Neuron (in vitro differentiated cells): ENCODE results near the gene HAT1.
"Not testable (repeated sequence)": the region's sequence is repeated elsewhere in the genome, so short reads cannot be mapped to it uniquely, and the experiment has no call there.

Experiments
- H2AFZ ChIP-seq: one replicate; pipeline ENCODE4 v1.6.1; 2013; ENCODE audit warnings: low read depth, mild to moderate bottlenecking, inconsistent platforms, low read length, moderate library complexity
- H3K27me3 ChIP-seq: one replicate; pipeline ENCODE4 v1.6.1; 2013; ENCODE audit warnings: low read length; ENCODE audit not compliant: insufficient read depth
- H3K36me3 ChIP-seq: one replicate; pipeline ENCODE4 v1.6.1; 2013; ENCODE audit warnings: low read length; ENCODE audit not compliant: insufficient read depth
- H3K4me1 ChIP-seq: one replicate; pipeline ENCODE4 v1.6.1; 2013; ENCODE audit warnings: low read length; ENCODE audit not compliant: insufficient read depth
- H3K4me3 ChIP-seq: 2 replicates; pipeline ENCODE4 v1.5.1; 2013; ENCODE audit warnings: mild to moderate bottlenecking, low read length, moderate library complexity
- H3K9me3 ChIP-seq: one replicate; pipeline ENCODE4 v1.6.1; 2013; ENCODE audit warnings: low read length

HAT1 gene

DNA sequence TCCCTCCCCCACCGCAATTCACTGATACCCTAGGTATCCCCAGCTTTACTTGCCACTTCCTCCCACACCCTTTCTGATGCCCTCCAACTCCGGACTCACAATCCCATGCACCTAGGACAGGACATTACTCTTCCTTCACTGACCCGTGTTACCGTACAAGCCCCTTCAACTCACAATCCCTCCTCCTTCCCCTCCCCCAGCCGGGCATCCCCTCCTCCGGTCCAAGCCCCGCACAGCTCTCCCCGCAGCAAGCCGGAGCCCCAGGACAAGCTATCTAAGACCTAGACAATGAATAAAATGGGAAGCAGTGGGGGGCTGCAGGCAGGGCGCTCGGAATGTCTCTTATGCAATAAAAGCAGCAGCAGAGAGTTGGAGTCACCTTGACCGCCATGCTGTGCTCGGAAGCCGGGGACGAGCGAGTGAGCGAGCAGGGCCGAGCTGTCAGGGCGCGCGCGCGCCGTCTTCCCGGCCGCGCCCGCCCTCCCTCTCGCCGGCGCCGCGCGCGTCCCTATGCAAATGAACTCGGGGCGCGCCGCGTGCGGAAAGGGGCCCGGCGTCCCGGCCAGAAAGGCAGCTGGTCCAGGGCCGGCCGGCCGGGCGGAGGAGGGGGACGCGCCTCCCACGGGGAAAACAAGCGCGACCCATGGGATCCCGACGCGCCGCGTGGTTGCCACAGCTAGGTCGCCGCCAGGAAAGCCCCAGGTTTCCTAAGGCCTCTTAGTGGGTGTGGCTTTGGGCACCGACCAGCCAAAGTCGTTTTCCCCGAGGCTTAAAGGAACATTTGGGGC is 28.2 kb upstream of the HAT1 start, which contains the start of gene SLC25A12:
Gene SLC25A12 (minus strand): TSS at position 421 of the 788 bp plus-strand sequence. CDS start 30 bp downstream, at position 391.
- H3K4me1 ChIP-seq: peaks cover 12% of the 10 kb centered on the region
- no peaks in the 10 kb centered on the region for H3K27me3 ChIP-seq
- H3K9me3 ChIP-seq: no peaks in the 10 kb centered on the region
- H3K4me3 ChIP-seq: peak within 1 kb of the TSS; percentile 75
- peak within 1 kb of the TSS; percentile 78 for H2AFZ ChIP-seq
- H3K36me3 ChIP-seq: peaks cover 6% of the 10 kb centered on the region

DNA sequence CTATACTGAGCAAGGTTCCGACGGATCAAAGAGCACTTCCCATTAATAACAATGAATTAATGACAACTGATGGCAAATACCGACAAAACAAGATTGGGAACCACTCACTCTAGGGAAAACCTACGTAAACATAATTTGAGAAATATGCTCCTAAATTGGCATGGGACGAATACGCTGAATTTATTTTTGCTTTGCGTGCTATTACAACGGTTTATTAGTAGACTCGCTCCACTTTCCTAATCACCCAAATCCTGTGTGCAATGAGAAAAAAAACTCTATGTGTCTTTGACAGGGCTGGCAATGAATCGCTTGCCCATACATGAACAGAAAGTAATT is 27.7 kb upstream of the HAT1 start:
- Histone ChIP-seq H3K27me3 (no peaks in the 10 kb centered on the region), H3K36me3 (peaks cover 6% of the 10 kb centered on the region), H3K9me3 (no peaks in the 10 kb centered on the region), H3K4me1 (peaks cover 12% of the 10 kb centered on the region), H3K4me3 (peak overlapping the region; percentile 75), H2AFZ (peak overlapping the region; percentile 78)

DNA sequence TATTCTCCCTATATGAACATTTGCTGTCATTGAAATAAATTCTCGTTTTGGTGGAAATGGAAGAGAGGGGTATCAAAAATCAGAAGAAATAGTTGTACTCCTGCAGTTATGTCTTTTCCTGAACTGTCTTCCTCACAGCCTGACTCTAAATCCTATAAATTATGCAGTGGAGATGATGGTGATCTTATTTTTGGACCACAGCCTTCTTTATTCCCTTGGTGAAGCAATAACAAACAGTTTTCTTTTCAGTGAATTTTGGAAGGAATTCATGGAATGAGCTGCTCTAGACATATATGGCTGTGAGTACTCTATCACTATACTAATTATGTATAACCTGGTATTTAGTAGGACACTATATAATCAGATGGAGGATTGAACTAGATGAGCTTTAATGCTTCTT is 26.5 kb upstream of the HAT1 start:
- Histone ChIP-seq H2AFZ (no peak overlapping the region), H3K4me1 (peaks cover 12% of the 10 kb centered on the region), H3K4me3 (no peak overlapping the region), H3K27me3 (no peaks in the 10 kb centered on the region), H3K9me3 (no peaks in the 10 kb centered on the region), H3K36me3 (peaks cover 4% of the 10 kb centered on the region)

DNA sequence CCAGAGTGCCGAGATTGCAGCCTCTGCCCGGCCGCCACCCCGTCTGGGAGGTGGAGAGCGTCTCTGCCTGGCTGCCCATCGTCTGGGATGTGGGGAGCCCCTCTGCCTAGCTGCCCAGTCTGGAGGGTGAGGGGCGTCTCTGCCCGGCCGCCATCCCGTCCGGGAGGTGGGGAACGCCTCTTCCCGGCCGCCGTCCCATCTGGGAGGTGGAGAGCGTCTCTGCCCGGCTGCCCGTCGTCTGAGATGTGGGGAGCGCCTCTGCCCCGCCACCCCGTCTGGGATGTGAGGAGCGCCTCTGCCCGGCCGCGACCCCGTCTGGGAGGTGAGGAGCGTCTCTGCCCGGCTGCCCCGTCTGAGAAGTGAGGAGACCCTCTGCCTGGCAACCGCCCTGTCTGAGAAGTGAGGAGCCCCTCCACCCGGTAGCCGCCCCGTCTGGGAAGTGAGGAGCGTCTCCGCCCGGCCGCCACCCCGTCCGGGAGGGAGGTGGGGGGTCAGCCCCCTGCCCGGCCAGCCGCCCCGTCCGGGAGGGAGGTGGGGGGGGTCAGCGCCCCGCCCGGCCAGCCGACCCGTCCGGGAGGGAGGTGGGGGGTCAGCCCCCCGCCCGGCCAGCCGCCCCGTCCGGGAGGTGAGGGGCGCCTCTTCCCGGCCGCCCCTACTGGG is 22.5 kb upstream of the HAT1 start:
- H2AFZ ChIP-seq, H3K9me3 ChIP-seq, H3K4me3 ChIP-seq, H3K4me1 ChIP-seq, H3K36me3 ChIP-seq, H3K27me3 ChIP-seq: not testable (repeated sequence)

DNA sequence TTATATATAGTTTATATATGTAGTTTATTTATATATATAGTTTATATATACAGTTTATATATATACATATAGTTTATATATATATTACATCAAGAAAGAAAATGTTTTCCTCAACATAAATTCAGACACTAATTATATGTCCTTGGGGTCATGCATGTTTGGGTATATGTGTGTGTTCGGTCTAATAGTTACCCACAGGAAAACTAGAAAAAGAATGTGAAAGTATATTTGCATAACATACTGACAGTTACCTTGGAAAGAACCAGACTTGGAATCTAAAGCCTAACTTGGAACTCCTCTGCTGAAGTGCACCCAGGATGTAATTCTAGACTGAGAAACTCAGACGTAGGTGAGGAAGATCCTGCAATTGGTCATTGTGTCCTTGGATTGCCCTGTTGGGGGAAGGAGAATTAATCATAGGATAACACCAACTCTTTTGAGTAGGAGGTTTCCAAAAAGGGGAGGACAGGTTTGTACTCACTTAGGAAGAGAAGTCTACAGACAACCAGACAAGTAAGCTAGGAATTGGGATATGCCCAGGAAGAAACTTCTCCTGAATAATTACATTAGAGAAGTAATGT is 19.3 kb upstream of the HAT1 start:
- H3K9me3 ChIP-seq: no peaks in the 10 kb centered on the region
- no peak overlapping the region for H3K4me3 ChIP-seq
- no peaks in the 10 kb centered on the region for H3K27me3 ChIP-seq
- no peaks in the 10 kb centered on the region for H3K36me3 ChIP-seq
- H3K4me1 ChIP-seq: no peaks in the 10 kb centered on the region
- H2AFZ ChIP-seq: no peak overlapping the region

DNA sequence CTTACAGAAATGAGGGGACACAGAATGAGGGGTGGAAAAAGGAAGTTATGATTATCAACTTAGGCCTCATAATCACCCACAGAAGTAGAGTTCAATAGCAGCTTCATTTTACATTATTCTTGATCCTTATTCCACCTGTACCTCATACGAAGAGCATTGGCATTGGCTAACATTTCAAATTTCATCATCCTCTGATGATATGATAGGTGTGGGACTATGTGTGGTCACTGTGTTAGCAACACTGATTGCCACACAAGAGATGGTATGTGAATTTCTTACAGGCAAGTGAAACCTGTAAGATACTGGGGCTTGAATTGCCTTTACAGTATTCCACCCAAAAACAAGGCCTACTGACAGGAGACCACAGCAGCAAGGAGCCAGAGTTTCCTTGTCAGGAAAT is 14.0 kb upstream of the HAT1 start:
- Histone ChIP-seq H3K4me3 (no peak overlapping the region), H3K36me3 (no peaks in the 10 kb centered on the region), H3K27me3 (peaks cover 3% of the 10 kb centered on the region), H2AFZ (no peak overlapping the region), H3K9me3 (no peaks in the 10 kb centered on the region), H3K4me1 (no peaks in the 10 kb centered on the region)

DNA sequence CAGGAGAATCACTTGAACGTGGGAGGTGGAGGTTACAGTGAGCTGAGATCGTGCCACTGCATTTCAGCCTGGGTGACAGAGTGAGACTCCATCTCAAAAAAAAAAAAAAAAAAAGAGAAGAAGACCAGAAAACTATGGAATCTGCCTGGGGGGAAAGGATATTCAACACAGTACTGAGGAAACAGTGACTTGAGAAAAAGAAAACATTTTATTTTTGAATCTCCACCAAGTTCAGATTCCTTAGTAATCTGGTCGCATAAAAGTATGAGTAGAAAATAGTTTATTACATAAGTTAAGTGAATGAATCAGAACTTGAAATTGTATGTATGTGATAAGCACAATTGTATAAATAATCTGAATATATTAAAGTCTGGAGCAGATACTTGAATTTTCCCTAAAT is 13.0 kb upstream of the HAT1 start:
- Histone ChIP-seq H3K9me3 (no peaks in the 10 kb centered on the region), H3K4me1 (no peaks in the 10 kb centered on the region), H3K27me3 (peaks cover 3% of the 10 kb centered on the region), H2AFZ (no peak overlapping the region), H3K36me3 (no peaks in the 10 kb centered on the region), H3K4me3 (no peak overlapping the region)

DNA sequence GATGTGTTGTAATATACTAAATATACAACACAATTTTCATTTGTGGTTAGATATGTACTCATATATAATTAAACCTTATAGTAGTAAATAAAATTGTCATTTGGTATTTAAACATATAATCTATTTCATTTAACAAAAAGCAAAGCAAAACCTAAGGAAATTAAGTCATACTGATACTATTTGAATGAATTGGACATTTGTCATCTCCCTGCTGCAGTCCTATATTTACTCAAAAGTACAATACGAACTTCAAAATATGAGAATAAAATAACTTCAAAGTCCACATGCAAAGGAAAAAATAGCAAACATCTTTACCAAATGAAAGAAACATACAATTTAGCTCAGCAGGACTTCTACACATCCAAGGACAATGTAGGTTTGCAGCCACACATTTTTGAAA is 11.8 kb upstream of the HAT1 start:
- Histone ChIP-seq H3K4me3 (no peak overlapping the region), H3K9me3 (no peaks in the 10 kb centered on the region), H3K27me3 (peaks cover 3% of the 10 kb centered on the region), H3K4me1 (no peaks in the 10 kb centered on the region), H2AFZ (no peak overlapping the region), H3K36me3 (no peaks in the 10 kb centered on the region)

DNA sequence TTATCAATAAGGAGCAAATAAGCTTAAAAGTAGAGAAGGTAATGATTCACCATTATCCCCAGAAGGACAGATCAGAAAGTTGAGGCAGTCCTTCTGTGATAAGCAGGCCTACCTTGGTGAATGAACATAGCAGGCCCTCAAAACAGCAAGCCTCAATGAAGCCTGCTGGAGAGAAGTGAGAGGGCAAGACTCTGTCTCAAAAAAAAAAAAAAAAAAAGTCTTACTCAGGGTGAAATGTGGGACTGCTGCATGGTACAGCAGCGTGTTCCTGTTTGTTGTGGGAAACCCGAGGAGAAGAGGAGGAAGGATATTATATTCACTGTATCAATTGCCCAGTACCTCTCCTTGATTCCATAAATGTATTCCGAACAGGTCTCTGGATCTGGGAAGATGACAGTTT is 8.7 kb upstream of the HAT1 start:
- no peak overlapping the region for H3K4me3 ChIP-seq
- H3K4me1 ChIP-seq: no peaks in the 10 kb centered on the region
- H3K27me3 ChIP-seq: no peaks in the 10 kb centered on the region
- no peaks in the 10 kb centered on the region for H3K36me3 ChIP-seq
- H2AFZ ChIP-seq: no peak overlapping the region
- H3K9me3 ChIP-seq: no peaks in the 10 kb centered on the region

DNA sequence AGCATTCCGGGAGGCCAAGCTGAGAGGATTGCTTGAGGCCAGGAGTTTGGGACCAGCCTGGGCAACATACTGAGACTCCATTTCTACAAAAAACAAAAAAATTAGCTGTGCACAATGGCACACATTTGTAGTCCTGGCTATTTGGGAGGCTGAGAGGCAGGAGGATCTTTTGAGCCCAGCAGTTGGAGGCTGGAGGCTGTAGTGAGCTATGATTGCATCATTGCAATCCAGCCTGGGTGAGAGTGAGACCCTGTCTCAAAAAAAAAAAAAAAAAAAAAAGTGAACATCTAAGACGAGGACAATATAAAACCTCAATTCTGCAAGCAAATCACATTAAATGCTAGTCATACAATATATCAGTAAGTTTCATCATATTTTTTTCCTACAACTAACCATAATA is 2.8 kb upstream of the HAT1 start:
- Histone ChIP-seq H3K9me3 (no peaks in the 10 kb centered on the region), H3K4me3 (no peak overlapping the region), H2AFZ (no peak overlapping the region), H3K4me1 (peaks cover 18% of the 10 kb centered on the region), H3K36me3 (peaks cover 5% of the 10 kb centered on the region), H3K27me3 (no peaks in the 10 kb centered on the region)

DNA sequence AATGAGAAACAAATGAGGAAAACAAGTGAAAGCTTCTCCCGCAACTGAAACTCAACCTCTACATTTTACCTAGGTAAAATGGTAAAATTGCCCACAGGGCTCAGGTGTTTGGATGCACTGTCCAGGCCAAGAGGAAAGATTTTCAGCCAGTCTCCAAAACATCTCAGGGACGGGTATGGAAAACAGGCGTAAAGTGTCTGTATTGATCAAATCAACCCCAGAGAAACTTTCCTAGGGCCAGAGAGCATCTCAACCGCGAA is 361 bp upstream of the HAT1 start:
- Histone ChIP-seq H3K4me1 (peaks cover 22% of the 10 kb centered on the region), H3K4me3 (peak overlapping the region; percentile 68), H3K27me3 (no peaks in the 10 kb centered on the region)

DNA sequence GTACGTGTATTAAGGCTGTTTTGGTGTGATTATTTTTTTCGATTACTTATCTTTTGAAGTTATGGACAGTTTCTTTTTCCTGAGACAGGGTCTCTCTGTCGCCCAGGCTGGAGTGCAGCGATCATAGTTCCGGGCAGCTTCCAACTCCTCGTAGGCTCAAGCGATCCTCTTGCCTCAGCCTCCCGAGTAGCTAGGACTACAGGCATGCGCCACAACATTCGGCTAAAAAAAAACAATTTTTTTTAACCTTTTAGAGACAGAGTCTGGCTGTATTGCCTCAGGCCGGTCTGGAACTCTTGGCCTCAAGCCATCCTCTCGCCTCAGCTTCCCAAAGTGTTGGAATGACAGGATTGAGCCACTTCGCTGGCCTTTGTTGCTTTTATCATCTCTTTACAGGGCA is 945 bp downstream of the HAT1 start:
- peak overlapping the region; percentile 68 for H3K4me3 ChIP-seq
- H3K27me3 ChIP-seq: no peaks in the 10 kb centered on the region
- H3K9me3 ChIP-seq: no peaks in the 10 kb centered on the region
- peaks cover 22% of the 10 kb centered on the region for H3K4me1 ChIP-seq
- H3K36me3 ChIP-seq: peaks cover 19% of the 10 kb centered on the region
- peak overlapping the region; percentile 90 for H2AFZ ChIP-seq

More for the DNA sequence above, 361 bp upstream of the HAT1 start:
- H2AFZ ChIP-seq: peak overlapping the region; percentile 90
- peaks cover 10% of the 10 kb centered on the region for H3K36me3 ChIP-seq
- H3K9me3 ChIP-seq: no peaks in the 10 kb centered on the region

DNA sequence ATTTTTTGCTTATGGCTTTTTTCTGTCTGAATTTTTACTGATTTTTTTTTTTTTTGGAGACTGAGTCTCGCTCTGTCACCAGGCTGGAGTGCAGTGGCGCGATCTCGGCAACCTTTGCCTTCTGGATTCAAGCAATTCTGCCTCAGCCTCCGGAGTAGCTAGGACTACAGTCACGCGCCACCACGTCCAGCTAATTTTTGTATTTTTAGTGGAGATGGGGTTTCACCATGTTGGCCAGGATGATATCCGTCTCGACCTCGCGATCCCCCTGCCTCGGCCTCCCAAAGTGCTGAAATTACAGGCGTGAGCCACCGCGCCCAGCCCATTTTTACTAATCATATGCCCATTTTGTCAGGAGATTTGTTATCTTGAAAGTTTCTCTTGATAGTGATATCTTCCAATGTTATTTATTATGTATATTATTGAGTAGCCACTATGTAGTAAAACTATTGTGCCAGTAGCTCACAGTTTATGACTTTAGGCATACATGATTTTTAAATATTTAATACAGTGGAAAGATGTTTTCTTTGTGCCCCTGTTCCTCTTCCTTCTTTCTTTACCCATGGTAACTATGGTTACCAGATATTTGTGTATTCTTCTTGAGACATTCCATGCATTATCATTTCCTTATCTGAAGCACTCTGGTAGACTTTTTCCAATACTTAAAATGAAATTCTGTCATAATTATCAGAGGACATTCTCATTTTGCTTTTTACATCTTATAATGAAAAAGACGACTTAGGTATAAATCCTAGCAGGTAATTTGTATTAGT is 2.1 kb downstream of the HAT1 start:
- Histone ChIP-seq H3K9me3 (peaks cover 3% of the 10 kb centered on the region), H2AFZ (no peak overlapping the region), H3K4me3 (peak overlapping the region; percentile 68), H3K27me3 (no peaks in the 10 kb centered on the region), H3K36me3 (peaks cover 27% of the 10 kb centered on the region), H3K4me1 (peaks cover 22% of the 10 kb centered on the region)
